HG03135 (cell line): Measurements from ENCODE around the gene RAC2.

ENCODE experiments used
- ATAC-seq: cut with Tn5 transposase; IDR thresholded peaks from one replicate; pipeline ENCODE4 v1.9.1; 2021; ENCODE audit warnings: mild to moderate bottlenecking, moderate library complexity; ENCODE audit not compliant: unreplicated experiment

RAC2 gene

DNA sequence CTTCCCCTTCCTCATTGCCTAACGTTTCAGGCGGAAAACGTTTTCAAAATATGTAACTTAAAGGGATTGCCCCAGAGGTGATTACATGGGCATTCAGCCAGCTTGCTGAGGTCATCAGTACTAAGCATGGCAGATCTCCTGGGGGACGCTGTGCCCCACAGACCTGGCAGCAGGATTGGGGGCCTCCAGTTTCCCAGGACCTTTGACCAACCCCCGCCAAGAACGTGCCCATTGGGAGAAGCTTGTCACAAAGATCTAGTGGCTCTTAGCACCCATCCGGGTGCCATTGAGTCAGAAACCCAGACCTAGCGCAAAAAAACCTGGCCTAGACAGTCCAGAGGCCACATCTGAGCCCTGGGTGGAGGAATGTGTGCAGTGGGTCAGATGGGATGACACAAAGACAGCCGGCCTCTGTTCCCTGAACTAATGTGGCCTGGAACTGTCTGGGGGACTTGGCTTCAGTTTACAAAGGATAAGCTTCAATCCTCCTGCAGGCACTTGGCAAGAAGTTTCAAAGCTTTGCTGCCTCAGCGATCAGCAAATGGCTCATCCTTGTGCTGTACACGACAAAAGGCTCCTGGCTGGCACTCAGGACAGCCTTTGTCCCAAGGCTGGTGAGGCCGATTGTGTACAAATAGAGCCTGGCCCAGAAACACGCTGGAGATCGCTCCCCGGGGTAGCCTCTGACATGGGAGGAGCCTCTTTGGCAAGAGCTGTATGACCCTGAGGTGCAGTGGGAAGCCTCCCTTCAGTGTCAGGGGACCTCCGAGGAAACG, 65.5 kb downstream of the RAC2 start:
- ATAC-seq: no peak

DNA sequence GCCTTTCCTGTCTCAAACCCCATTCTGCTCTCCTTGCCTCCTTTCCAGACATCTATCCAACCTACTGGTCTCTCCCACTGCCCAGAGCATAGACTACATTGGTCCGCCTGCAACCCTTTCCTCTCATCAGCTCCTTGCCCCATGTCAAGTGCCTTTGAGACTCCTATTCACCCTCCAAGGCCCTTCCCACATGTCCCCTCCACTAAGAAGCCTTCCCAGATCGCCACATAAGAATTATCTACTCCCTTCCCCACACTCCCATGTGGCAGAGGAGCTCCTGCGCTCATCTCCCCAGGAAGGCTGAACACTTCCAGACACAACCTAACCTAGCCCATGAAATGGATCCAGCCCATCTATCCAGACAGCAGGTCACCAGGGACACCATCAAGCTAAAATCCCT, 66.3 kb downstream of the RAC2 start:
- ATAC-seq: no peak

- no peak for ATAC-seq
Measured at GRCh38 chr22:37177221-37177620, 66.8 kb downstream of the RAC2 start.

DNA sequence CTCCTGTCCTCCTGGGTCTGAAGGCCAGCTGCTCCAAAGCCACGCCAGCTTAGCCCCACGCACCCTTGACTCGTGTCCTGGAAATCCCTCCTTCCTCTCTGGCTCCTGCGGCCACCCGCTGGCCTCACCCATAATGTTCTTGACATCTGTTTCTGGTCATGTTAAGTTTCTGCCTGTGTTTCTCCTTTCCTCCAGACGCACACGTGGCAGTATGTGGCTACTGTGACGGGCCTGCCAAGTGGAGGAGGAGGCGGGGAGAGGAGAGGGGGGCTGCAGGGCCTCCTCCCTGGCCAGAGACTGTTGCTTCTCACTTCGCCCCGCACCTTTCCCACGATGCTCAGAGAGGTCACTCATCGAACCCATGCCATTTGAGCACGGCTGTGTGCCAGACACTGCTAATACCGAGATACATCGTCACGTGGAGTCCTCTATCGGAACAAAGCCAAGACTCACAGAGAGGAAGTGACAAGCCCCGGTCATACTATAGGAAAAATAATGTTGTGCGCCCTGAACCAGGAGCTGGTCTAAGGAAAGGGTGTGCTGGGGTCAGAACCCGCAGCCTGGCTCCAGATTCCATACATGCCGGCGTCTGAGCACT, 67.5 kb downstream of the RAC2 start:
- no peak for ATAC-seq

DNA sequence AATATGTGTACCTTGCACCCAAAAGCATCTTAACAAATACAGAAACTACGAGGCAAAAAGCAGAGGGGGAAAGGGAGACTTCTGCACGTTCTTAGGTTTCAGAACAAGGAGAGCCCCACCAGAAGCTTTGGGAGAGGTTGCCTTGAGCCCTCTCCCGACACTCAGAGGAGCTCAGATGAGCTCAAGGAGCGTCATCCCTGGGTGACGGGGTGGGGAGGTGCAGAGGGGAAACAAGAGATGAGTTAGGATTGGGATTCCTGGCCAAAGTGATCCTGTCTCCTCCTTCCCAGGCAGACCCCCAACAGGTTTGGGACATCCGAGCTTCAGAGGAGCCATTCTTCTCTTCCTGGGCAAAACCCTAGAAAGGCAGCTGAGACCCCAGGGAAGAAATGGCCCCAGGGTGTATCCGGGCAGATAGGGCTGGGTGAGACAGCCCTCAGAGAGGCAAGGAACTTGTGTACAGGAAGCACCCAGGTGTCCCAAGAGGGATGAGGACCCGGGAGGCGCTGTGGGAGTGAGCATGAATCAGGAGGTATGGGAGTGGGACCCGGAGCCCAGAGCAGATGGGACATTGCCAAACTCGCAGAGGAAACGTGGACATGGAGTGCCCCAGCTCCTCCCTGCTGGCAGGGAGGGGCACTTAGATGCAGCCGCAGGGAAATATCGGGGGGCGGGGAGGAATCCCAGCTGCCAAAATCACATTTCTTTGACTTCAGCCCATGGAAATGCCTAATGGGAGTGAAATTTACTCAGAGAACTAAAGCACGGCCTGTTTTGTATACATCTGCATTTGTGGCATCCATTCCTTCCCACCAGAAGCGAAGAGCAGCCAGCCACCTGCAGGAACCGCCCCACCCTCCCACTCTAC, 68.4 kb downstream of the RAC2 start:
- no peak for ATAC-seq
